LNCaP clone FGC (cell line): ENCODE measurements around the gene KIAA1958.
"Not testable (repeated sequence)": the region's sequence is repeated elsewhere in the genome, so short reads cannot be mapped to it uniquely, and the experiment has no call there.

ENCODE experiments used
- DNase-seq: peaks from one replicate; pipeline ENCODE4 v3.0.0-alpha.2; 2011; ENCODE audit warnings: low read depth
- H3K4me3 ChIP-seq: 2 replicates; pipeline ENCODE4 v1.5.1; 2011; ENCODE audit warnings: mild to moderate bottlenecking, low read depth, low read length, control low read depth
- CTCF ChIP-seq: IDR thresholded peaks from 2 replicates; pipeline ENCODE4 v1.5.1; 2012; ENCODE audit warnings: mild to moderate bottlenecking; ENCODE audit not compliant: control insufficient read depth, insufficient read depth; ENCODE audit errors: extremely low read depth

Gene KIAA1958

GRCh38 chr9:112505607-112506006 lies 19.0 kb downstream of the KIAA1958 start:
- no peak for DNase-seq
- H3K4me3 ChIP-seq = no peak overlapping the region
- TF ChIP-seq CTCF = no peak

GRCh38 chr9:112506571-112506970 lies 19.9 kb downstream of the KIAA1958 start:
- TF ChIP-seq CTCF = no peak
- no peak for DNase-seq
- H3K4me3 ChIP-seq = no peak overlapping the region

- no peak for TF ChIP-seq CTCF
- H3K4me3 ChIP-seq = no peak overlapping the region
- DNase-seq = no peak
Observed at GRCh38 chr9:112507001-112507680, 20.5 kb downstream of the KIAA1958 start.

GRCh38 chr9:112508377-112508776 lies 21.8 kb downstream of the KIAA1958 start:
- H3K4me3 ChIP-seq = no peak overlapping the region
- TF ChIP-seq CTCF = no peak
- no peak for DNase-seq

GRCh38 chr9:112512377-112512776 lies 25.8 kb downstream of the KIAA1958 start:
- DNase-seq = not testable (repeated sequence)

GRCh38 chr9:112516769-112517168 lies 30.1 kb downstream of the KIAA1958 start:
- DNase-seq = no peak
- H3K4me3 ChIP-seq = no peak overlapping the region
- TF ChIP-seq CTCF = no peak

More at GRCh38 chr9:112512377-112512776, 25.8 kb downstream of the KIAA1958 start:
- H3K4me3 ChIP-seq = not testable (repeated sequence)

- no peak overlapping the region for H3K4me3 ChIP-seq
- TF ChIP-seq CTCF = no peak
- DNase-seq = no peak
Observed at GRCh38 chr9:112520069-112520468, 33.4 kb downstream of the KIAA1958 start.
